ENCODE measurements around the gene ATG16L2.

The ATG16L2 gene

DNA sequence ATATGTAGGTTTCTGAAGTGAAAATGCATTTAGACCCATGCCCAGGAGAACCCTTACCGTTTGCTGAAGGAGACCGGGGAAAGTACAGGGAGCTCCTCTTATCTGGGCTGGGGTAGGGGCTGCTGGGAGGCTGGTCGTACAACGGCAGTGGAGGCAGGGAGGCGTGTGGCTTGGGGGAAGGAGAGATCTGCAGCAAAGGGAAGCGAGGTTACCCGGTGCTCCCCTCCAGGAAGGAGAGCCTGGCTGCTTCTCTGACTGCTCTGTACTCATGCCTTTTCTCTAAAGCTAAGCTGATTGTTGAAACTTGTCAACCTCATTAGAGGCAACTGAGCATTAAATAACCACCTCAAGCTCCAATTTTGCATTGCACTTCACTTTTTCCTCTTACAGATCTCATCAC is 27.2 kb downstream of the ATG16L2 start:
- H3K27ac ChIP-seq (replicated peaks), result no peak overlapping the region

DNA sequence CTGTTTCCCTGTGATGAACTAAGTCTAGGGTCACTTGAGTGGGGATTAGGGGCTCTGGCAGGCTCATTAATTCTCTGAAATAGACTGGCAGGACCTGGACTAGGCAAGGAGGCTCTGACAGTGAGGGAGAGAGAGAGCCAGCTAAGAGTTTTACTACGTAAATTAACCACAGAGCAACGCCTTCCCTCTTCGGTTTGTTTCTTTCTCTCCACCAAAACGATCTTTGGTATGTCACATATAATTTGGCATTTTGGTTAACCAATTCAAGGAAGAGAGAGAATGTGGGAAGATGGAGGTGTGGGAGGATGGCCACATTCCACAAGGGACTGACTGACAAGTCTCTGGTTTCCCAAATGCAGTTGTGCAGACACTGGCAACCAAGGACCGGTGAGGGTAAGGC is 27.9 kb downstream of the ATG16L2 start:
- DNase-seq (ENCODE audit: low read depth in 1 of 2, low spot score in 1 of 2), result no peak
- TF ChIP-seq GABPA (IDR thresholded peaks at IDR 0.05; ENCODE audit: low read depth) (no peak), POLR2AphosphoS5 (IDR thresholded peaks at IDR 0.05; ENCODE audit: low read depth) (no peak), SPI1 (IDR thresholded peaks at IDR 0.05; ENCODE audit: borderline replicate concordance, low read depth) (no peak)
- TF ChIP-seq, protein P1, sequence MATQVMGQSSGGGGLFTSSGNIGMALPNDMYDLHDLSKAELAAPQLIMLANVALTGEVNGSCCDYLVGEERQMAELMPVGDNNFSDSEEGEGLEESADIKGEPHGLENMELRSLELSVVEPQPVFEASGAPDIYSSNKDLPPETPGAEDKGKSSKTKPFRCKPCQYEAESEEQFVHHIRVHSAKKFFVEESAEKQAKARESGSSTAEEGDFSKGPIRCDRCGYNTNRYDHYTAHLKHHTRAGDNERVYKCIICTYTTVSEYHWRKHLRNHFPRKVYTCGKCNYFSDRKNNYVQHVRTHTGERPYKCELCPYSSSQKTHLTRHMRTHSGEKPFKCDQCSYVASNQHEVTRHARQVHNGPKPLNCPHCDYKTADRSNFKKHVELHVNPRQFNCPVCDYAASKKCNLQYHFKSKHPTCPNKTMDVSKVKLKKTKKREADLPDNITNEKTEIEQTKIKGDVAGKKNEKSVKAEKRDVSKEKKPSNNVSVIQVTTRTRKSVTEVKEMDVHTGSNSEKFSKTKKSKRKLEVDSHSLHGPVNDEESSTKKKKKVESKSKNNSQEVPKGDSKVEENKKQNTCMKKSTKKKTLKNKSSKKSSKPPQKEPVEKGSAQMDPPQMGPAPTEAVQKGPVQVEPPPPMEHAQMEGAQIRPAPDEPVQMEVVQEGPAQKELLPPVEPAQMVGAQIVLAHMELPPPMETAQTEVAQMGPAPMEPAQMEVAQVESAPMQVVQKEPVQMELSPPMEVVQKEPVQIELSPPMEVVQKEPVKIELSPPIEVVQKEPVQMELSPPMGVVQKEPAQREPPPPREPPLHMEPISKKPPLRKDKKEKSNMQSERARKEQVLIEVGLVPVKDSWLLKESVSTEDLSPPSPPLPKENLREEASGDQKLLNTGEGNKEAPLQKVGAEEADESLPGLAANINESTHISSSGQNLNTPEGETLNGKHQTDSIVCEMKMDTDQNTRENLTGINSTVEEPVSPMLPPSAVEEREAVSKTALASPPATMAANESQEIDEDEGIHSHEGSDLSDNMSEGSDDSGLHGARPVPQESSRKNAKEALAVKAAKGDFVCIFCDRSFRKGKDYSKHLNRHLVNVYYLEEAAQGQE (IDR thresholded peaks at IDR 0.05; ENCODE audit: insufficient replicate concordance, low read depth), result no peak
- TF ChIP-seq, protein P2, sequence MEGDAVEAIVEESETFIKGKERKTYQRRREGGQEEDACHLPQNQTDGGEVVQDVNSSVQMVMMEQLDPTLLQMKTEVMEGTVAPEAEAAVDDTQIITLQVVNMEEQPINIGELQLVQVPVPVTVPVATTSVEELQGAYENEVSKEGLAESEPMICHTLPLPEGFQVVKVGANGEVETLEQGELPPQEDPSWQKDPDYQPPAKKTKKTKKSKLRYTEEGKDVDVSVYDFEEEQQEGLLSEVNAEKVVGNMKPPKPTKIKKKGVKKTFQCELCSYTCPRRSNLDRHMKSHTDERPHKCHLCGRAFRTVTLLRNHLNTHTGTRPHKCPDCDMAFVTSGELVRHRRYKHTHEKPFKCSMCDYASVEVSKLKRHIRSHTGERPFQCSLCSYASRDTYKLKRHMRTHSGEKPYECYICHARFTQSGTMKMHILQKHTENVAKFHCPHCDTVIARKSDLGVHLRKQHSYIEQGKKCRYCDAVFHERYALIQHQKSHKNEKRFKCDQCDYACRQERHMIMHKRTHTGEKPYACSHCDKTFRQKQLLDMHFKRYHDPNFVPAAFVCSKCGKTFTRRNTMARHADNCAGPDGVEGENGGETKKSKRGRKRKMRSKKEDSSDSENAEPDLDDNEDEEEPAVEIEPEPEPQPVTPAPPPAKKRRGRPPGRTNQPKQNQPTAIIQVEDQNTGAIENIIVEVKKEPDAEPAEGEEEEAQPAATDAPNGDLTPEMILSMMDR (IDR thresholded peaks at IDR 0.05; ENCODE audit: insufficient read depth, low read length), result no peak
- H3K27me3 ChIP-seq (ENCODE audit: insufficient read depth, poor library complexity, severe bottlenecking), result no peaks in the 10 kb centered on the region
- no peak overlapping the region for H3K27ac ChIP-seq (replicated peaks)
- no peak overlapping the region for H3K4me3 ChIP-seq (replicated peaks; ENCODE audit: insufficient read depth, low read length)

More for the DNA sequence above, 27.2 kb downstream of the ATG16L2 start:
- no peak for DNase-seq (ENCODE audit: low read depth in 1 of 2, low spot score in 1 of 2)
- Histone ChIP-seq H3K4me3 (replicated peaks; ENCODE audit: insufficient read depth, low read length) (no peak overlapping the region), H3K27me3 (ENCODE audit: insufficient read depth, poor library complexity, severe bottlenecking) (no peaks in the 10 kb centered on the region)
- TF ChIP-seq, protein P1 (IDR thresholded peaks at IDR 0.05; ENCODE audit: insufficient replicate concordance, low read depth), result no peak
- TF ChIP-seq SPI1 (IDR thresholded peaks at IDR 0.05; ENCODE audit: borderline replicate concordance, low read depth), result no peak
- TF ChIP-seq POLR2AphosphoS5 (IDR thresholded peaks at IDR 0.05; ENCODE audit: low read depth), result no peak
- no peak for TF ChIP-seq GABPA (IDR thresholded peaks at IDR 0.05; ENCODE audit: low read depth)
- TF ChIP-seq, protein P2 (IDR thresholded peaks at IDR 0.05; ENCODE audit: insufficient read depth, low read length), result no peak

DNA sequence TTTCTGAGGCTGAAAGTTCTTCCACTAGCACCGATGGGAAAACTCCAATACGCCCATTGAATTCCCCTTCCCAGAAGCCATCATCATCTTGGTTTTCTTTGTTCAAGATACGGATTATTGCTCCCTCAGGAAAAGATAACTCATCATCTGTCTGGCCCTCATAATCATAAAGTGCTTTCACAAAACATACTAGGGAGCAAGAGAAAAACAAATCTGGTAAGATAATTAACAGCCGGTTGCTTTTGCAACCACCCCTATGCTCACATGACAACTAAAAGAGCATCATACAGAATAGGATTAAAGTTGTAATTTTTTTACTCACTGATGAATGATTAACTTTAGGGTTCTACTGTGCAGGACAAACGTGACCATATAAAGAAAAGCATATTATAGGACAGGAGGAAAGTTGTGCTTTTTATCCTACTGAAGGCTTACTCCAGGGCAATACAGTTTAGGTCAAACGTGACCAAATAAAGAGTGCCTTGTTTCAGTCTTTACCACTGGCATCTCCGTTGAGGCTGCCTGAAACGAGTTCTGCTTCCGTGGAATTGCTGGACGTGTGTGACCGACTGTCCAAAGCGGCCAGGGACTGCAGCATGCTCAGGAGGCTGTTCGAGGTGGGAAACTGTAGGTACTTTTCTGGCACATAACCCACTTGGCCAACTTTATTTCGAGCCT is 28.6 kb downstream of the ATG16L2 start:
- DNase-seq (ENCODE audit: low read depth in 1 of 2, low spot score in 1 of 2), result no peak
- TF ChIP-seq POLR2AphosphoS5 (IDR thresholded peaks at IDR 0.05; ENCODE audit: low read depth) (no peak), SPI1 (IDR thresholded peaks at IDR 0.05; ENCODE audit: borderline replicate concordance, low read depth) (no peak), GABPA (IDR thresholded peaks at IDR 0.05; ENCODE audit: low read depth) (no peak)
- TF ChIP-seq, protein P1 (IDR thresholded peaks at IDR 0.05; ENCODE audit: insufficient replicate concordance, low read depth), result no peak
- TF ChIP-seq, protein P2 (IDR thresholded peaks at IDR 0.05; ENCODE audit: insufficient read depth, low read length), result no peak
- Histone ChIP-seq H3K27ac (replicated peaks) (no peak overlapping the region), H3K27me3 (ENCODE audit: insufficient read depth, poor library complexity, severe bottlenecking) (no peaks in the 10 kb centered on the region), H3K4me3 (replicated peaks; ENCODE audit: insufficient read depth, low read length) (no peak overlapping the region)

All from HL-60 (cell line).